Measurements from ENCODE around the gene UPB1. TPM values are rescaled to one million over a fixed set of nuclear protein-coding genes. Genes with fewer than 3 reads are reported as not detected.

The UPB1 gene
- total RNA-seq, 1 experiment from 2014 or later, result 0.11 TPM

GRCh38 chr22:24543679-24544243 lies 48.6 kb downstream of the UPB1 start:
- no peaks in the 10 kb centered on the region for H3K4me1 ChIP-seq (ENCODE audit: insufficient read depth, low read length, poor library complexity, severe bottlenecking)
- intact Hi-C loops (cut with micrococcal nuclease; ENCODE audit: unreplicated experiment), result no loop called here
- H3K36me3 ChIP-seq (ENCODE audit: insufficient read depth, low read length, poor library complexity, severe bottlenecking), result peaks cover 47% of the 10 kb centered on the region
- H3K9me3 ChIP-seq (ENCODE audit: low read depth, low read length, poor library complexity, severe bottlenecking), result no peaks in the 10 kb centered on the region
- H3K4me3 ChIP-seq (ENCODE audit: low read depth, low read length, poor library complexity, severe bottlenecking), result no peak overlapping the region
- ChIA-PET POLR2A (ENCODE audit: low non-redundant PET) (no interaction called here), CTCF (no interaction called here)
- TF ChIP-seq EZH2 (IDR thresholded peaks at IDR 0.05; ENCODE audit: borderline replicate concordance, low read depth, low read length, poor library complexity, severe bottlenecking) (no peak), CTCF (conservative IDR thresholded peaks at IDR 0.05; ENCODE audit: low read depth, low read length) (no peak)
- no peaks in the 10 kb centered on the region for H3K27me3 ChIP-seq (replicated peaks; ENCODE audit: insufficient read depth, low read depth, low read length, poor library complexity)
- no peak for DNase-seq (ENCODE audit: low spot score)
- no peak overlapping the region for H3K27ac ChIP-seq (ENCODE audit: low read depth, low read length, poor library complexity, severe bottlenecking)
- BruUV-seq (replicated peaks), result no TSS peak

- intact Hi-C loops (cut with micrococcal nuclease; ENCODE audit: unreplicated experiment), result no loop called here
- H3K4me3 ChIP-seq (ENCODE audit: low read depth, low read length, poor library complexity, severe bottlenecking), result no peak overlapping the region
- no peak overlapping the region for H3K27ac ChIP-seq (ENCODE audit: low read depth, low read length, poor library complexity, severe bottlenecking)
- no TSS peak for BruUV-seq (replicated peaks)
- CTCF ChIA-PET, result no interaction called here
- H3K9me3 ChIP-seq (ENCODE audit: low read depth, low read length, poor library complexity, severe bottlenecking), result no peaks in the 10 kb centered on the region
- peaks cover 8% of the 10 kb centered on the region for H3K4me1 ChIP-seq (ENCODE audit: insufficient read depth, low read length, poor library complexity, severe bottlenecking)
- POLR2A ChIA-PET (ENCODE audit: low non-redundant PET), result no interaction called here
- no peak for TF ChIP-seq EZH2 (IDR thresholded peaks at IDR 0.05; ENCODE audit: borderline replicate concordance, low read depth, low read length, poor library complexity, severe bottlenecking)
- TF ChIP-seq CTCF (conservative IDR thresholded peaks at IDR 0.05; ENCODE audit: low read depth, low read length), result no peak
- H3K27me3 ChIP-seq (replicated peaks; ENCODE audit: insufficient read depth, low read depth, low read length, poor library complexity), result no peaks in the 10 kb centered on the region
- H3K36me3 ChIP-seq (ENCODE audit: insufficient read depth, low read length, poor library complexity, severe bottlenecking), result peaks cover 28% of the 10 kb centered on the region
- no peak for DNase-seq (ENCODE audit: low spot score)
Measured at GRCh38 chr22:24548812-24549211, 53.7 kb downstream of the UPB1 start.

GRCh38 chr22:24550028-24550901 lies 55.1 kb downstream of the UPB1 start:
- intact Hi-C loops (cut with micrococcal nuclease; ENCODE audit: unreplicated experiment), result no loop called here
- no peak for DNase-seq (ENCODE audit: low spot score)
- no peak overlapping the region for H3K4me3 ChIP-seq (ENCODE audit: low read depth, low read length, poor library complexity, severe bottlenecking)
- no TSS peak for BruUV-seq (replicated peaks)
- peaks cover 9% of the 10 kb centered on the region for H3K4me1 ChIP-seq (ENCODE audit: insufficient read depth, low read length, poor library complexity, severe bottlenecking)
- ChIA-PET POLR2A (ENCODE audit: low non-redundant PET) (no interaction called here), CTCF (no interaction called here)
- H3K9me3 ChIP-seq (ENCODE audit: low read depth, low read length, poor library complexity, severe bottlenecking), result no peaks in the 10 kb centered on the region
- no peaks in the 10 kb centered on the region for H3K27me3 ChIP-seq (replicated peaks; ENCODE audit: insufficient read depth, low read depth, low read length, poor library complexity)
- no peak overlapping the region for H3K27ac ChIP-seq (ENCODE audit: low read depth, low read length, poor library complexity, severe bottlenecking)
- peaks cover 18% of the 10 kb centered on the region for H3K36me3 ChIP-seq (ENCODE audit: insufficient read depth, low read length, poor library complexity, severe bottlenecking)
- TF ChIP-seq CTCF (conservative IDR thresholded peaks at IDR 0.05; ENCODE audit: low read depth, low read length), result no peak

All from A673 (cell line).